HepG2 (cell line): ENCODE data around the gene NAE1. TPM values are rescaled to one million over a fixed set of nuclear protein-coding genes. Genes with fewer than 3 reads are reported as not detected.

ENCODE experiments used
- CEBPG ChIP-seq: IDR thresholded peaks from 2 replicates; pipeline ENCODE4 v1.6.1; 2016
- DNMT1 ChIP-seq: sonication (generic); formaldehyde crosslinking; IDR thresholded peaks from 2 replicates; pipeline ENCODE4 v1.5.1; 2020; ENCODE audit warnings: mild to moderate bottlenecking, missing genetic modification reagents
- GATAD2A ChIP-seq: IDR thresholded peaks from 2 replicates; pipeline ENCODE4 v1.6.1; 2016
- HDAC6 ChIP-seq: fragments of 200-600 bp; sonication (generic); IDR thresholded peaks from 2 replicates; pipeline ENCODE4 v1.7.0; 2017; ENCODE audit warnings: mild to moderate bottlenecking, antibody characterized with exemption, low read length, low read depth
- HIVEP1 ChIP-seq: sonication (generic); formaldehyde crosslinking; IDR thresholded peaks from 2 replicates; pipeline ENCODE4 v1.4.0; 2020; ENCODE audit warnings: mild to moderate bottlenecking, missing genetic modification reagents
- HMG20A ChIP-seq: IDR thresholded peaks from 2 replicates; pipeline ENCODE4 v1.6.1; 2016; ENCODE audit warnings: borderline replicate concordance
- ISX ChIP-seq: sonication (generic); formaldehyde crosslinking; conservative IDR thresholded peaks from 2 replicates; pipeline ENCODE4 v1.5.0; 2020; ENCODE audit warnings: missing genetic modification reagents
- JUND ChIP-seq: sonication (generic); formaldehyde crosslinking; IDR thresholded peaks from 2 replicates; pipeline ENCODE4 v1.8.0; 2022; ENCODE audit warnings: mild to moderate bottlenecking, missing genetic modification reagents
- RBM39 ChIP-seq: fragments of 200-400 bp; formaldehyde crosslinking; IDR thresholded peaks from one replicate; pipeline ENCODE4 v1.6.1; 2018; ENCODE audit warnings: antibody characterized with exemption, mild to moderate bottlenecking, low read depth, low read length; ENCODE audit not compliant: poor library complexity, severe bottlenecking
- SNAPC5 ChIP-seq: sonication (generic); formaldehyde crosslinking; IDR thresholded peaks from 2 replicates; pipeline ENCODE4 v1.8.1; 2023; ENCODE audit warnings: mild to moderate bottlenecking, missing genetic modification reagents, borderline replicate concordance
- TEAD3 ChIP-seq: optimal IDR thresholded peaks from 2 replicates; pipeline ENCODE3; 2016; ENCODE audit warnings: borderline replicate concordance
- ZBTB7B ChIP-seq: sonication (generic); formaldehyde crosslinking; IDR thresholded peaks from 2 replicates; pipeline ENCODE4 v1.4.0; 2020; ENCODE audit warnings: missing genetic modification reagents
- ZNF124 ChIP-seq: sonication (generic); formaldehyde crosslinking; IDR thresholded peaks from 2 replicates; pipeline ENCODE4 v1.4.0; 2020; ENCODE audit warnings: missing genetic modification reagents
- ZNF24 ChIP-seq: fragments of 450-650 bp; IDR thresholded peaks from 2 replicates; pipeline ENCODE4 v1.6.1; 2017; ENCODE audit warnings: antibody characterized with exemption, mild to moderate bottlenecking
- ZNF446 ChIP-seq: sonication (generic); formaldehyde crosslinking; IDR thresholded peaks from 2 replicates; pipeline ENCODE4 v1.5.0; 2020; ENCODE audit warnings: mild to moderate bottlenecking, missing genetic modification reagents
- ZNF607 ChIP-seq: sonication (generic); formaldehyde crosslinking; IDR thresholded peaks from 2 replicates; pipeline ENCODE4 v1.5.1; 2020; ENCODE audit warnings: missing genetic modification reagents, mild to moderate bottlenecking, borderline replicate concordance
- ZNF724P ChIP-seq: sonication (generic); formaldehyde crosslinking; IDR thresholded peaks from 2 replicates; pipeline ENCODE4 v1.8.0; 2022; ENCODE audit warnings: missing genetic modification reagents, borderline replicate concordance
- ZNF768 ChIP-seq: sonication (generic); formaldehyde crosslinking; IDR thresholded peaks from 2 replicates; pipeline ENCODE4 v1.4.0; 2020; ENCODE audit warnings: missing genetic modification reagents
- polyA plus RNA-seq, 8 experiments: library from polyadenylated mRNA; depleted of rRNA in 3 of 8; stranded (reverse) in 7 of 8; unstranded in 1 of 8; fragments of >200 nt; fragmentation: Illumina TruSeq in 4 of 8; extraction: Trizol in 4 of 8; gene quantifications; 2 replicates each; pipeline versions ENCODE4 v1.2.1 to v1.2.3, GENCODE V29; 2011 to 2016; ENCODE audit warnings: low read depth in 4 of 8, missing spikeins in 1 of 8, mixed read lengths in 1 of 8; ENCODE audit not compliant: insufficient read depth in 1 of 8
- total RNA-seq, 5 experiments: library from RNA; depleted of rRNA; stranded (reverse); fragments of >200 nt; fragmentation: Illumina TruSeq; extraction: Trizol; gene quantifications; 2 replicates each; pipeline ENCODE4 v1.2.3, GENCODE V29; 2016; ENCODE audit warnings: low read depth in 1 of 5
- TF ChIP-seq, protein P1 (sequence below): sonication (generic); formaldehyde crosslinking; IDR thresholded peaks from 2 replicates; pipeline ENCODE4 v1.4.0; 2020; ENCODE audit warnings: mild to moderate bottlenecking, low read depth, missing genetic modification reagents
- TF ChIP-seq, protein P2 (sequence below): IDR thresholded peaks from 2 replicates; pipeline ENCODE4 v1.6.1; 2016; ENCODE audit warnings: missing compliant biosample characterization, missing genetic modification reagents, borderline replicate concordance
- TF ChIP-seq, protein P3 (sequence below): sonication (generic); formaldehyde crosslinking; IDR thresholded peaks from 2 replicates; pipeline ENCODE4 v1.4.0; 2020; ENCODE audit warnings: missing genetic modification reagents
- TF ChIP-seq, protein P4 (sequence below): sonication (generic); formaldehyde crosslinking; IDR thresholded peaks from 2 replicates; pipeline ENCODE4 v1.5.1; 2020; ENCODE audit warnings: missing genetic modification reagents, mild to moderate bottlenecking, borderline replicate concordance

NAE1 gene
- total and polyA plus RNA-seq, 2 of the 13 experiments (the other 11 are each of a cell fraction or from before 2014, with no cell fraction given), result 95.7 to 206 TPM

DNA sequence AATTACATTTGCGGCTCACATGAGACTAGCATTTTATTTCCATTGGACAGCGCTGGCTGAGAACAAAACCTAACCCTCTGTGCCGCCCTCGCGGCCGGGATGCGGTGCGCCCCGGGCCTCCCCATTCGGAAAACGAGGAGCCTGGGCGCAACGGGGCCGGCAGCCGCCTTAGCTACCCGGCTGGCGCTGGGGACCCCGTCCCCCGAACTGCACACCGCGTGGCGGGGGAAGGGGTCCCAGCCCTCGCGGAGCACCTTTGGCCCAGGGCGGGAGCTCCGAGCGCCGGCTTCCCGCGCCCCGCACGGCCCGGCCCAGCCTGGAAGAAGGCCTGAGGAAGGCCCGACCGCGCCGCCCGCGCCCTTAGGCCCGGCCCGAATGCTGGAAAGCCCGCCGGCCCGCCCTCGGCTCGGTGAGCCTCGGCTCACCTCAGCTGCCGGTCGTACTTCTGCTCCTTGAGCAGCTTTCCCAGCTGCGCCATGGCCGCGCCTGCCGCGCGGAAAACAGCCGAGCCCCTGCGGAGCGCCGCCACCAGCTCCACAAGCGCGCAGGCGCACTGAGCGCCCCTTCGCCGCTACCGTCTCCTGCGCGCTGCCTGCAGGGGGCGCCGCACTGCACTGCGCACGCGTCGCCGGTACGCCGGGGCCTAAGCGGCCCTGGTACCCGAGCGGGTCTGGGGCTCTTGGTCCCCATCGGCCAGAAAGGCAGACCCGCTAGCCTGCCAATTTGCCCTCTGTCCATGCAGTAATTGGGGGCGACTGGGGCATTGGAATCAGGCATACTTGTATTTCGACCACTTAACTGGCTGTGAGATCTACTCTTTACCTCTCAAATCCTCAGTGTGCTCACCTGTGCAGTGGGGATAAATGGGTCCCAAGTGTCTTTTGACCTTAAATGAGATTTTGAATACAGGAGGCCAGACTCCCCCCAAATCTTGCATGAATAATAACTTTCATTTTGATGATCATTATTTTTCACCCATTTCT, at the start of gene NAE1 (continued):
- TF ChIP-seq TEAD3 (CRISPR knock-in tag) (peak; percentile 51), HMG20A (CRISPR knock-in tag) (no peak), ZBTB7B (CRISPR knock-in tag) (peak; percentile 49), ZNF724P (CRISPR knock-in tag) (0 out of 2 replicates have a peak, but pooled peaks have one; percentile 36), CEBPG (CRISPR knock-in tag) (no peak), ZNF446 (CRISPR knock-in tag) (peak; percentile 56; the same call in 1 of the 2 replicates), HIVEP1 (peak; percentile 44; the same call in 1 of the 2 replicates), JUND (CRISPR knock-in tag) (peak; percentile 56; the same call in 1 of the 2 replicates), RBM39 (no peak), GATAD2A (CRISPR knock-in tag) (no peak), ZNF607 (CRISPR knock-in tag) (peak; percentile 94), ZNF24 (peak; percentile 60; the same call in 1 of the 2 replicates), ZNF768 (CRISPR knock-in tag) (peak; percentile 87; the same call in 1 of the 2 replicates), HDAC6 (no peak), ZNF124 (CRISPR knock-in tag) (peak; percentile 47; the same call in 1 of the 2 replicates), DNMT1 (CRISPR knock-in tag) (peak; percentile 80), SNAPC5 (CRISPR knock-in tag) (0 out of 2 replicates have a peak, but pooled peaks have one; percentile 2), ISX (peak; percentile 99)
- TF ChIP-seq, protein P1, sequence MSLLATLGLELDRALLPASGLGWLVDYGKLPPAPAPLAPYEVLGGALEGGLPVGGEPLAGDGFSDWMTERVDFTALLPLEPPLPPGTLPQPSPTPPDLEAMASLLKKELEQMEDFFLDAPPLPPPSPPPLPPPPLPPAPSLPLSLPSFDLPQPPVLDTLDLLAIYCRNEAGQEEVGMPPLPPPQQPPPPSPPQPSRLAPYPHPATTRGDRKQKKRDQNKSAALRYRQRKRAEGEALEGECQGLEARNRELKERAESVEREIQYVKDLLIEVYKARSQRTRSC (CRISPR knock-in tag), result 0 out of 2 replicates have a peak, but pooled peaks have one; percentile 18
- TF ChIP-seq, protein P2, sequence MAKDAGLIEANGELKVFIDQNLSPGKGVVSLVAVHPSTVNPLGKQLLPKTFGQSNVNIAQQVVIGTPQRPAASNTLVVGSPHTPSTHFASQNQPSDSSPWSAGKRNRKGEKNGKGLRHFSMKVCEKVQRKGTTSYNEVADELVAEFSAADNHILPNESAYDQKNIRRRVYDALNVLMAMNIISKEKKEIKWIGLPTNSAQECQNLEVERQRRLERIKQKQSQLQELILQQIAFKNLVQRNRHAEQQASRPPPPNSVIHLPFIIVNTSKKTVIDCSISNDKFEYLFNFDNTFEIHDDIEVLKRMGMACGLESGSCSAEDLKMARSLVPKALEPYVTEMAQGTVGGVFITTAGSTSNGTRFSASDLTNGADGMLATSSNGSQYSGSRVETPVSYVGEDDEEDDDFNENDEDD (CRISPR knock-in tag), result peak; percentile 80; the same call in 1 of the 2 replicates
- TF ChIP-seq, protein P3, sequence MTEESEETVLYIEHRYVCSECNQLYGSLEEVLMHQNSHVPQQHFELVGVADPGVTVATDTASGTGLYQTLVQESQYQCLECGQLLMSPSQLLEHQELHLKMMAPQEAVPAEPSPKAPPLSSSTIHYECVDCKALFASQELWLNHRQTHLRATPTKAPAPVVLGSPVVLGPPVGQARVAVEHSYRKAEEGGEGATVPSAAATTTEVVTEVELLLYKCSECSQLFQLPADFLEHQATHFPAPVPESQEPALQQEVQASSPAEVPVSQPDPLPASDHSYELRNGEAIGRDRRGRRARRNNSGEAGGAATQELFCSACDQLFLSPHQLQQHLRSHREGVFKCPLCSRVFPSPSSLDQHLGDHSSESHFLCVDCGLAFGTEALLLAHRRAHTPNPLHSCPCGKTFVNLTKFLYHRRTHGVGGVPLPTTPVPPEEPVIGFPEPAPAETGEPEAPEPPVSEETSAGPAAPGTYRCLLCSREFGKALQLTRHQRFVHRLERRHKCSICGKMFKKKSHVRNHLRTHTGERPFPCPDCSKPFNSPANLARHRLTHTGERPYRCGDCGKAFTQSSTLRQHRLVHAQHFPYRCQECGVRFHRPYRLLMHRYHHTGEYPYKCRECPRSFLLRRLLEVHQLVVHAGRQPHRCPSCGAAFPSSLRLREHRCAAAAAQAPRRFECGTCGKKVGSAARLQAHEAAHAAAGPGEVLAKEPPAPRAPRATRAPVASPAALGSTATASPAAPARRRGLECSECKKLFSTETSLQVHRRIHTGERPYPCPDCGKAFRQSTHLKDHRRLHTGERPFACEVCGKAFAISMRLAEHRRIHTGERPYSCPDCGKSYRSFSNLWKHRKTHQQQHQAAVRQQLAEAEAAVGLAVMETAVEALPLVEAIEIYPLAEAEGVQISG (CRISPR knock-in tag), result peak; percentile 90
- TF ChIP-seq, protein P4, sequence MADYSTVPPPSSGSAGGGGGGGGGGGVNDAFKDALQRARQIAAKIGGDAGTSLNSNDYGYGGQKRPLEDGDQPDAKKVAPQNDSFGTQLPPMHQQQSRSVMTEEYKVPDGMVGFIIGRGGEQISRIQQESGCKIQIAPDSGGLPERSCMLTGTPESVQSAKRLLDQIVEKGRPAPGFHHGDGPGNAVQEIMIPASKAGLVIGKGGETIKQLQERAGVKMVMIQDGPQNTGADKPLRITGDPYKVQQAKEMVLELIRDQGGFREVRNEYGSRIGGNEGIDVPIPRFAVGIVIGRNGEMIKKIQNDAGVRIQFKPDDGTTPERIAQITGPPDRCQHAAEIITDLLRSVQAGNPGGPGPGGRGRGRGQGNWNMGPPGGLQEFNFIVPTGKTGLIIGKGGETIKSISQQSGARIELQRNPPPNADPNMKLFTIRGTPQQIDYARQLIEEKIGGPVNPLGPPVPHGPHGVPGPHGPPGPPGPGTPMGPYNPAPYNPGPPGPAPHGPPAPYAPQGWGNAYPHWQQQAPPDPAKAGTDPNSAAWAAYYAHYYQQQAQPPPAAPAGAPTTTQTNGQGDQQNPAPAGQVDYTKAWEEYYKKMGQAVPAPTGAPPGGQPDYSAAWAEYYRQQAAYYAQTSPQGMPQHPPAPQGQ, result no peak
